ENCODE results near the gene PGLYRP1. TPM values are rescaled to one million over a fixed set of nuclear protein-coding genes. Genes with fewer than 3 reads are reported as not detected.

Gene PGLYRP1
- polyA plus RNA-seq, 1 of the 3 experiments (the other 2 are of a cell fraction), result not detected

DNA sequence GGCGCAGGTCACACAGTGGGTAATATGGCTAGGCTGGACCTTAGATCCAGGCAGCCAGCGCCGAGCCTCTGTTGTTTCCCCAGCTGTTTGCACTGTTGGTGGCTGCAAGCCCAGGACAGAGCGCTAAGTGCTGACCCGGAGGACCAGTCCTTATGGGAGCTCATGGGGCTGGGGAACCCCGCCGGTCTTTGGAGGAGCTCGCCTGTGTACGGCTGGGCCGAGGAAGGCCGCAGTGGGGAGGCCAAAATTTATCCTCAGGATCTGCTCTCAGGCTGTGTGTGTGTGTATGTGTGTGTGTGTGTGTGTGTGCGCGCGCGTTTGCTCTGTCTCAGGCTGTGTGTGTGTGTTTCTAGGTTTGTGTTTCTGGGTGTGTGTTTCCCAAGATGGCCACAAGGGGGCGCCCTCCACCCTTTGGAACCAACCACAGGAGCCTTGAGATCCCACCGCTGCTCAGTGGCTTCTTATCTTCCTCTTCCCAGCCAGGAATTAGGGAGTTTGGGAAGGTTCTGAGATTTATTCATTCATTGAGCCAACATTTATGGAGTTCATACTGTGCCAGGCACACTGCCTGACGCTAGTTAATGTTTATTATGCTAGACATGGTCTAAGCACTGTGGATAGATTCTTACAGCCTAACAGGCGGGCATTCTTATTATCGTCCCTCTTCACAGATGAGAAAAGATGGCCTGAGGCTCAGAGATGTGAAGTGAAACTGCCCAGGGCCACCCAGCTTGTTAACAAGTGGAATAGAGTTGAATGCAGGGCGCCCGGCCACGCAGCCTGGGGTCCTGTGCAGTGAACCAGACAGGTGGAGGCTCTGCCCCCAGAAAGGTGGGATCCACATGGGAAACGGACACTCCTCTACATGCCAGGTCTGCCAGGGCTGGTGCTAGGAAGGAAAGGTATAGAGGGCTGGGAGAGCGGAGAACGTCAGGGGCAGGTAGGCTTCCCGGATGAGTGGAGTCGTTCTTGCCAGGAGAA is 13.0 kb downstream of the PGLYRP1 start:
- H3K4me3 ChIP-seq (ENCODE audit: low read depth in 2 of 2, low read length in 1 of 2), result no peak overlapping the region
- ChIA-PET POLR2A (interaction anchor here (0.5 kb wide), 1 partner anchor 124 kb away, joined by 3 read pairs; the partner anchor contains the start of gene IRF2BP1), CTCF (interaction anchor here (0.7 to 4.2 kb wide), 22 partner anchors 9 to 255 kb away, joined by 3 to 23 read pairs (median 4); partner anchors contain the start of gene PGLYRP1)
- H3K9ac ChIP-seq, result no peak overlapping the region
- peak; percentile 80 for DNase-seq
- 71% methylated on average over 16 of the region's 28 CpGs for WGBS (ENCODE audit: low lambda C conversion rate)
- no peaks in the 10 kb centered on the region for H3K79me2 ChIP-seq (ENCODE audit: insufficient read depth)
- H3K9me2 ChIP-seq, result no peaks in the 10 kb centered on the region
- peaks cover 0 to 6% of the 10 kb centered on the region in 2 experiments; a peak in 2 of 4 replicates for H3K4me1 ChIP-seq (ENCODE audit: control insufficient read depth in 1 of 2, insufficient read depth in 2 of 2, low read depth in 1 of 2, low read length in 1 of 2)
- H3K27me3 ChIP-seq (ENCODE audit: insufficient read depth), result no peaks in the 10 kb centered on the region
- H3K36me3 ChIP-seq (replicated peaks in 1 of 2; ENCODE audit: control insufficient read depth in 1 of 2, insufficient read depth in 2 of 2, low read length in 1 of 2), result no peaks in the 10 kb centered on the region
- H4K20me1 ChIP-seq (ENCODE audit: insufficient read depth), result peaks cover 7% of the 10 kb centered on the region; the same call in 1 of the 2 replicates
- TF ChIP-seq POLR2AphosphoS5 (IDR thresholded peaks at IDR 0.05; ENCODE audit: low read depth, low read length), result no peak
- TF ChIP-seq, protein P1, sequence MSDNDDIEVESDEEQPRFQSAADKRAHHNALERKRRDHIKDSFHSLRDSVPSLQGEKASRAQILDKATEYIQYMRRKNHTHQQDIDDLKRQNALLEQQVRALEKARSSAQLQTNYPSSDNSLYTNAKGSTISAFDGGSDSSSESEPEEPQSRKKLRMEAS (IDR thresholded peaks at IDR 0.05; ENCODE audit: low read depth), result no peak
- peak; percentile 45 for TF ChIP-seq SMC3 (IDR thresholded peaks at IDR 0.05; ENCODE audit: low read depth, low read length)
- TF ChIP-seq RAD21 (IDR thresholded peaks at IDR 0.05; ENCODE audit: low read length), result peak; percentile 62
- TF ChIP-seq, protein P2, sequence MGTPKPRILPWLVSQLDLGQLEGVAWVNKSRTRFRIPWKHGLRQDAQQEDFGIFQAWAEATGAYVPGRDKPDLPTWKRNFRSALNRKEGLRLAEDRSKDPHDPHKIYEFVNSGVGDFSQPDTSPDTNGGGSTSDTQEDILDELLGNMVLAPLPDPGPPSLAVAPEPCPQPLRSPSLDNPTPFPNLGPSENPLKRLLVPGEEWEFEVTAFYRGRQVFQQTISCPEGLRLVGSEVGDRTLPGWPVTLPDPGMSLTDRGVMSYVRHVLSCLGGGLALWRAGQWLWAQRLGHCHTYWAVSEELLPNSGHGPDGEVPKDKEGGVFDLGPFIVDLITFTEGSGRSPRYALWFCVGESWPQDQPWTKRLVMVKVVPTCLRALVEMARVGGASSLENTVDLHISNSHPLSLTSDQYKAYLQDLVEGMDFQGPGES (IDR thresholded peaks at IDR 0.05; ENCODE audit: low read depth, low read length), result no peak
- TF ChIP-seq, protein P3, sequence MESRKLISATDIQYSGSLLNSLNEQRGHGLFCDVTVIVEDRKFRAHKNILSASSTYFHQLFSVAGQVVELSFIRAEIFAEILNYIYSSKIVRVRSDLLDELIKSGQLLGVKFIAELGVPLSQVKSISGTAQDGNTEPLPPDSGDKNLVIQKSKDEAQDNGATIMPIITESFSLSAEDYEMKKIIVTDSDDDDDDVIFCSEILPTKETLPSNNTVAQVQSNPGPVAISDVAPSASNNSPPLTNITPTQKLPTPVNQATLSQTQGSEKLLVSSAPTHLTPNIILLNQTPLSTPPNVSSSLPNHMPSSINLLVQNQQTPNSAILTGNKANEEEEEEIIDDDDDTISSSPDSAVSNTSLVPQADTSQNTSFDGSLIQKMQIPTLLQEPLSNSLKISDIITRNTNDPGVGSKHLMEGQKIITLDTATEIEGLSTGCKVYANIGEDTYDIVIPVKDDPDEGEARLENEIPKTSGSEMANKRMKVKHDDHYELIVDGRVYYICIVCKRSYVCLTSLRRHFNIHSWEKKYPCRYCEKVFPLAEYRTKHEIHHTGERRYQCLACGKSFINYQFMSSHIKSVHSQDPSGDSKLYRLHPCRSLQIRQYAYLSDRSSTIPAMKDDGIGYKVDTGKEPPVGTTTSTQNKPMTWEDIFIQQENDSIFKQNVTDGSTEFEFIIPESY (IDR thresholded peaks at IDR 0.05; ENCODE audit: borderline replicate concordance, low read depth), result no peak
- TF ChIP-seq, protein P4, sequence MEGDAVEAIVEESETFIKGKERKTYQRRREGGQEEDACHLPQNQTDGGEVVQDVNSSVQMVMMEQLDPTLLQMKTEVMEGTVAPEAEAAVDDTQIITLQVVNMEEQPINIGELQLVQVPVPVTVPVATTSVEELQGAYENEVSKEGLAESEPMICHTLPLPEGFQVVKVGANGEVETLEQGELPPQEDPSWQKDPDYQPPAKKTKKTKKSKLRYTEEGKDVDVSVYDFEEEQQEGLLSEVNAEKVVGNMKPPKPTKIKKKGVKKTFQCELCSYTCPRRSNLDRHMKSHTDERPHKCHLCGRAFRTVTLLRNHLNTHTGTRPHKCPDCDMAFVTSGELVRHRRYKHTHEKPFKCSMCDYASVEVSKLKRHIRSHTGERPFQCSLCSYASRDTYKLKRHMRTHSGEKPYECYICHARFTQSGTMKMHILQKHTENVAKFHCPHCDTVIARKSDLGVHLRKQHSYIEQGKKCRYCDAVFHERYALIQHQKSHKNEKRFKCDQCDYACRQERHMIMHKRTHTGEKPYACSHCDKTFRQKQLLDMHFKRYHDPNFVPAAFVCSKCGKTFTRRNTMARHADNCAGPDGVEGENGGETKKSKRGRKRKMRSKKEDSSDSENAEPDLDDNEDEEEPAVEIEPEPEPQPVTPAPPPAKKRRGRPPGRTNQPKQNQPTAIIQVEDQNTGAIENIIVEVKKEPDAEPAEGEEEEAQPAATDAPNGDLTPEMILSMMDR (IDR thresholded peaks at IDR 0.05), result peak; percentile 83
- TF ChIP-seq GABPA (IDR thresholded peaks at IDR 0.05; ENCODE audit: low read depth), result no peak
- no peak for TF ChIP-seq CHD2 (IDR thresholded peaks at IDR 0.05; ENCODE audit: low read length, partially characterized antibody)
- TF ChIP-seq GATA2 (CRISPR knock-in tag; IDR thresholded peaks at IDR 0.05), result no peak
- no peak for TF ChIP-seq FOXM1 (IDR thresholded peaks at IDR 0.05; ENCODE audit: low read depth)
- TF ChIP-seq NRF1 (IDR thresholded peaks at IDR 0.05; ENCODE audit: low read depth, low read length), result peak; percentile 48
- TF ChIP-seq TAF1 (IDR thresholded peaks at IDR 0.05; ENCODE audit: borderline replicate concordance, low read depth, low read length), result no peak
- no peak for TF ChIP-seq SIN3A (IDR thresholded peaks at IDR 0.05; ENCODE audit: borderline replicate concordance, low read depth, low read length)
- TF ChIP-seq, protein P5, sequence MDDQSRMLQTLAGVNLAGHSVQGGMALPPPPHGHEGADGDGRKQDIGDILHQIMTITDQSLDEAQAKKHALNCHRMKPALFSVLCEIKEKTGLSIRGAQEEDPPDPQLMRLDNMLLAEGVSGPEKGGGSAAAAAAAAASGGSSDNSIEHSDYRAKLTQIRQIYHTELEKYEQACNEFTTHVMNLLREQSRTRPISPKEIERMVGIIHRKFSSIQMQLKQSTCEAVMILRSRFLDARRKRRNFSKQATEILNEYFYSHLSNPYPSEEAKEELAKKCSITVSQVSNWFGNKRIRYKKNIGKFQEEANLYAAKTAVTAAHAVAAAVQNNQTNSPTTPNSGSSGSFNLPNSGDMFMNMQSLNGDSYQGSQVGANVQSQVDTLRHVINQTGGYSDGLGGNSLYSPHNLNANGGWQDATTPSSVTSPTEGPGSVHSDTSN (IDR thresholded peaks at IDR 0.05), result no peak
- TF ChIP-seq FOXJ3 (CRISPR knock-in tag; IDR thresholded peaks at IDR 0.05), result no peak
- TF ChIP-seq RFX5 (IDR thresholded peaks at IDR 0.05; ENCODE audit: low read length), result no peak
- H3K27ac ChIP-seq (ENCODE audit: low read depth in 2 of 2, low read length in 1 of 2), result no peak overlapping the region
- H2AFZ ChIP-seq (ENCODE audit: low read depth), result no peak overlapping the region
- H3F3A ChIP-seq (replicated peaks; ENCODE audit: insufficient read depth), result peaks cover 6% of the 10 kb centered on the region
- H3K4me2 ChIP-seq, result no peak overlapping the region
- no peaks in the 10 kb centered on the region for H3K9me3 ChIP-seq
